HepG2 (cell line): Measurements from ENCODE around the gene CA9.

Experiments used
- DNMT1 ChIP-seq: sonication (generic); formaldehyde crosslinking; IDR thresholded peaks from 2 replicates; pipeline ENCODE4 v1.5.1; 2020; ENCODE audit warnings: mild to moderate bottlenecking, missing genetic modification reagents
- FOSL1 ChIP-seq: sonication (generic); formaldehyde crosslinking; IDR thresholded peaks from 2 replicates; pipeline ENCODE4 v1.9.0; 2021; ENCODE audit warnings: missing genetic modification reagents, borderline replicate concordance
- GABPA ChIP-seq, 2 experiments: IDR thresholded peaks; 2 replicates each; pipeline ENCODE4 v1.6.1; 2011 to 2016; ENCODE audit warnings: low read depth in 2 of 2, low read length in 1 of 2, missing biosample characterization in 1 of 2, missing genetic modification characterization in 1 of 2
- NFIC ChIP-seq: IDR thresholded peaks from 2 replicates; pipeline ENCODE4 v1.6.1; 2012; ENCODE audit warnings: mild to moderate bottlenecking, low read length, inconsistent platforms
- POLR2A ChIP-seq, 2 experiments: IDR thresholded peaks; 2 replicates each; pipeline ENCODE4 v1.6.1; 2011; ENCODE audit warnings: low read depth in 2 of 2, low read length in 2 of 2, mild to moderate bottlenecking in 1 of 2, moderate library complexity in 1 of 2; ENCODE audit not compliant: insufficient read depth in 1 of 2
- TCF12 ChIP-seq, 2 experiments: fragments of 450-650 bp in 1 of 2; sonication (generic) in 1 of 2; formaldehyde crosslinking in 1 of 2; IDR thresholded peaks; 2 replicates each; pipeline versions ENCODE4 v1.6.1 to v1.8.0; 2017 to 2022; ENCODE audit warnings: antibody characterized with exemption in 1 of 2, mild to moderate bottlenecking in 1 of 2, missing genetic modification reagents in 1 of 2, moderate library complexity in 1 of 2
- ZNF274 ChIP-seq: sonication (generic); formaldehyde crosslinking; IDR thresholded peaks from 2 replicates; pipeline ENCODE4 v1.5.1; 2020; ENCODE audit warnings: mild to moderate bottlenecking, missing genetic modification reagents
- ZNF614 ChIP-seq: IDR thresholded peaks from 2 replicates; pipeline ENCODE4 v1.6.1; 2018; ENCODE audit warnings: missing biosample characterization, missing genetic modification reagents, inconsistent platforms, borderline replicate concordance
- ZNF724P ChIP-seq: sonication (generic); formaldehyde crosslinking; IDR thresholded peaks from 2 replicates; pipeline ENCODE4 v1.8.0; 2022; ENCODE audit warnings: missing genetic modification reagents, borderline replicate concordance
- TF ChIP-seq, protein P1 (sequence below): sonication (generic); formaldehyde crosslinking; IDR thresholded peaks from 2 replicates; pipeline ENCODE4 v1.8.0; 2022; ENCODE audit warnings: missing genetic modification reagents, mild to moderate bottlenecking, borderline replicate concordance
- TF ChIP-seq, protein P2 (sequence below): sonication (generic); formaldehyde crosslinking; IDR thresholded peaks from 2 replicates; pipeline ENCODE4 v1.4.0; 2020; ENCODE audit warnings: missing genetic modification reagents
- TF ChIP-seq, protein P3 (sequence below): sonication (generic); formaldehyde crosslinking; IDR thresholded peaks from 2 replicates; pipeline ENCODE4 v1.5.0; 2020; ENCODE audit warnings: mild to moderate bottlenecking, missing genetic modification reagents, moderate library complexity
- TF ChIP-seq, protein P4 (sequence below): sonication (generic); formaldehyde crosslinking; IDR thresholded peaks from 2 replicates; pipeline ENCODE4 v1.4.0; 2020; ENCODE audit warnings: missing genetic modification reagents
- TF ChIP-seq, protein P5 (sequence below): sonication (generic); formaldehyde crosslinking; IDR thresholded peaks from 2 replicates; pipeline ENCODE4 v1.4.0; 2020; ENCODE audit warnings: mild to moderate bottlenecking, missing genetic modification reagents

DNA sequence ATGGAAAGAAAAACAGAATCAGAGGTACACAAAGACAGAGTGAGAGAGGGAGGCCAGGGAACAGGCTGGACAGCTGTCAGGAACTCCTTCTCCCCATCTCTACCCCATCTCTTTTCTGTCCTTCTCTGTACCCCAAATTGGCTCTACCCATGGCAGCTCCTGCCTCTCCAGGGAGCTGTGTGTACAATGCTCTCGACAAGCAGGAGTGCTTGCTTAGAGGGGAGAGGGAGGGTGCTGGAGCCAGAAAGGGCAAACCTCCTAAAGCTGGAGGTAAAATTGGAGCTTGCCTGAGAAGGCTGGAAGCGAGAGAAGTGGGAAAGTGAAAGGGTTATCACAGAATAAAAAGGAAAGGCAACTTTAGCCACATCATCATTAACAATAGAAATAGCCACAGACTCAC, 9.6 kb downstream of the CA9 start:
- TF ChIP-seq FOSL1 (no peak), GABPA (IDR thresholded peaks at IDR 0.05; ENCODE audit: low read depth, low read length) (no peak), GABPA (CRISPR knock-in tag; IDR thresholded peaks at IDR 0.05; ENCODE audit: low read depth) (no peak), ZNF724P (CRISPR knock-in tag) (no peak), DNMT1 (CRISPR knock-in tag) (no peak), ZNF614 (CRISPR knock-in tag) (no peak), TCF12 (IDR thresholded peaks at IDR 0.05) (no peak), TCF12 (CRISPR knock-in tag; IDR thresholded peaks at IDR 0.05) (no peak), ZNF274 (CRISPR knock-in tag) (no peak), POLR2A (IDR thresholded peaks at IDR 0.05; ENCODE audit: insufficient read depth in 1 of 2, low read depth in 2 of 2, low read length in 2 of 2) (no peak), NFIC (no peak)
- TF ChIP-seq, protein P1, sequence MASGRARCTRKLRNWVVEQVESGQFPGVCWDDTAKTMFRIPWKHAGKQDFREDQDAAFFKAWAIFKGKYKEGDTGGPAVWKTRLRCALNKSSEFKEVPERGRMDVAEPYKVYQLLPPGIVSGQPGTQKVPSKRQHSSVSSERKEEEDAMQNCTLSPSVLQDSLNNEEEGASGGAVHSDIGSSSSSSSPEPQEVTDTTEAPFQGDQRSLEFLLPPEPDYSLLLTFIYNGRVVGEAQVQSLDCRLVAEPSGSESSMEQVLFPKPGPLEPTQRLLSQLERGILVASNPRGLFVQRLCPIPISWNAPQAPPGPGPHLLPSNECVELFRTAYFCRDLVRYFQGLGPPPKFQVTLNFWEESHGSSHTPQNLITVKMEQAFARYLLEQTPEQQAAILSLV (CRISPR knock-in tag) = no peak
- TF ChIP-seq, protein P2, sequence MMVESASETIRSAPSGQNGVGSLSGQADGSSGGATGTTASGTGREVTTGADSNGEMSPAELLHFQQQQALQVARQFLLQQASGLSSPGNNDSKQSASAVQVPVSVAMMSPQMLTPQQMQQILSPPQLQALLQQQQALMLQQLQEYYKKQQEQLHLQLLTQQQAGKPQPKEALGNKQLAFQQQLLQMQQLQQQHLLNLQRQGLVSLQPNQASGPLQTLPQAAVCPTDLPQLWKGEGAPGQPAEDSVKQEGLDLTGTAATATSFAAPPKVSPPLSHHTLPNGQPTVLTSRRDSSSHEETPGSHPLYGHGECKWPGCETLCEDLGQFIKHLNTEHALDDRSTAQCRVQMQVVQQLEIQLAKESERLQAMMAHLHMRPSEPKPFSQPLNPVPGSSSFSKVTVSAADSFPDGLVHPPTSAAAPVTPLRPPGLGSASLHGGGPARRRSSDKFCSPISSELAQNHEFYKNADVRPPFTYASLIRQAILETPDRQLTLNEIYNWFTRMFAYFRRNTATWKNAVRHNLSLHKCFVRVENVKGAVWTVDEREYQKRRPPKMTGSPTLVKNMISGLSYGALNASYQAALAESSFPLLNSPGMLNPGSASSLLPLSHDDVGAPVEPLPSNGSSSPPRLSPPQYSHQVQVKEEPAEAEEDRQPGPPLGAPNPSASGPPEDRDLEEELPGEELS (CRISPR knock-in tag) = no peak
- TF ChIP-seq, protein P3, sequence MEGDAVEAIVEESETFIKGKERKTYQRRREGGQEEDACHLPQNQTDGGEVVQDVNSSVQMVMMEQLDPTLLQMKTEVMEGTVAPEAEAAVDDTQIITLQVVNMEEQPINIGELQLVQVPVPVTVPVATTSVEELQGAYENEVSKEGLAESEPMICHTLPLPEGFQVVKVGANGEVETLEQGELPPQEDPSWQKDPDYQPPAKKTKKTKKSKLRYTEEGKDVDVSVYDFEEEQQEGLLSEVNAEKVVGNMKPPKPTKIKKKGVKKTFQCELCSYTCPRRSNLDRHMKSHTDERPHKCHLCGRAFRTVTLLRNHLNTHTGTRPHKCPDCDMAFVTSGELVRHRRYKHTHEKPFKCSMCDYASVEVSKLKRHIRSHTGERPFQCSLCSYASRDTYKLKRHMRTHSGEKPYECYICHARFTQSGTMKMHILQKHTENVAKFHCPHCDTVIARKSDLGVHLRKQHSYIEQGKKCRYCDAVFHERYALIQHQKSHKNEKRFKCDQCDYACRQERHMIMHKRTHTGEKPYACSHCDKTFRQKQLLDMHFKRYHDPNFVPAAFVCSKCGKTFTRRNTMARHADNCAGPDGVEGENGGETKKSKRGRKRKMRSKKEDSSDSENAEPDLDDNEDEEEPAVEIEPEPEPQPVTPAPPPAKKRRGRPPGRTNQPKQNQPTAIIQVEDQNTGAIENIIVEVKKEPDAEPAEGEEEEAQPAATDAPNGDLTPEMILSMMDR (CRISPR knock-in tag) = no peak
- TF ChIP-seq, protein P4, sequence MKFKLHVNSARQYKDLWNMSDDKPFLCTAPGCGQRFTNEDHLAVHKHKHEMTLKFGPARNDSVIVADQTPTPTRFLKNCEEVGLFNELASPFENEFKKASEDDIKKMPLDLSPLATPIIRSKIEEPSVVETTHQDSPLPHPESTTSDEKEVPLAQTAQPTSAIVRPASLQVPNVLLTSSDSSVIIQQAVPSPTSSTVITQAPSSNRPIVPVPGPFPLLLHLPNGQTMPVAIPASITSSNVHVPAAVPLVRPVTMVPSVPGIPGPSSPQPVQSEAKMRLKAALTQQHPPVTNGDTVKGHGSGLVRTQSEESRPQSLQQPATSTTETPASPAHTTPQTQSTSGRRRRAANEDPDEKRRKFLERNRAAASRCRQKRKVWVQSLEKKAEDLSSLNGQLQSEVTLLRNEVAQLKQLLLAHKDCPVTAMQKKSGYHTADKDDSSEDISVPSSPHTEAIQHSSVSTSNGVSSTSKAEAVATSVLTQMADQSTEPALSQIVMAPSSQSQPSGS (CRISPR knock-in tag) = no peak
- TF ChIP-seq, protein P5, sequence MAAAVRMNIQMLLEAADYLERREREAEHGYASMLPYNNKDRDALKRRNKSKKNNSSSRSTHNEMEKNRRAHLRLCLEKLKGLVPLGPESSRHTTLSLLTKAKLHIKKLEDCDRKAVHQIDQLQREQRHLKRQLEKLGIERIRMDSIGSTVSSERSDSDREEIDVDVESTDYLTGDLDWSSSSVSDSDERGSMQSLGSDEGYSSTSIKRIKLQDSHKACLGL (CRISPR knock-in tag) = no peak
